ENCODE results near the gene YIPF3. TPM values are rescaled to one million over a fixed set of nuclear protein-coding genes. Genes with fewer than 3 reads are reported as not detected.

YIPF3 gene
- polyA plus RNA-seq, 3 donors = 140 to 164 (median 148) TPM

GRCh38 chr6:43496370-43497128, 20.2 kb downstream of the YIPF3 start:
- DNase-seq = no peak

- DNase-seq = no peak
Measured at GRCh38 chr6:43495409-43495941, 21.3 kb downstream of the YIPF3 start.

- DNase-seq = no peak
Measured at GRCh38 chr6:43494766-43495165, 22.0 kb downstream of the YIPF3 start.

GRCh38 chr6:43494321-43494720, 22.4 kb downstream of the YIPF3 start:
- DNase-seq = no peak

- DNase-seq = no peak
Measured at GRCh38 chr6:43493833-43494232, 22.9 kb downstream of the YIPF3 start.

GRCh38 chr6:43493230-43493629, 23.5 kb downstream of the YIPF3 start:
- DNase-seq = no peak

GRCh38 chr6:43492673-43493072, 24.1 kb downstream of the YIPF3 start:
- DNase-seq = no peak

GRCh38 chr6:43491750-43492661, 24.7 kb downstream of the YIPF3 start:
- no peak for DNase-seq

- no peak for DNase-seq
Measured at GRCh38 chr6:43490523-43490939, 26.2 kb downstream of the YIPF3 start.

GRCh38 chr6:43489277-43490072, 27.3 kb downstream of the YIPF3 start:
- DNase-seq = no peak

GRCh38 chr6:43488667-43489276, 28.0 kb downstream of the YIPF3 start:
- DNase-seq = no peak

GRCh38 chr6:43481591-43482236, 35.0 kb downstream of the YIPF3 start:
- DNase-seq = no peak

GRCh38 chr6:43481075-43481474, 35.7 kb downstream of the YIPF3 start:
- no peak for DNase-seq

GRCh38 chr6:43478008-43478372, 38.7 kb downstream of the YIPF3 start:
- no peak for DNase-seq

GRCh38 chr6:43477235-43478007, 39.3 kb downstream of the YIPF3 start, which contains the start of gene TJAP1:
Gene TJAP1 (plus strand): TSS chr6:43477570. CDS start chr6:43499002, 21,432 bp downstream.
- peak; percentile 92 for DNase-seq

- DNase-seq = no peak
Measured at GRCh38 chr6:43476746-43477145, 40.0 kb downstream of the YIPF3 start.

- DNase-seq = no peak
Measured at GRCh38 chr6:43475516-43475915, 41.2 kb downstream of the YIPF3 start.

- DNase-seq = no peak
Measured at GRCh38 chr6:43472515-43472914, 44.2 kb downstream of the YIPF3 start.

- no peak for DNase-seq
Measured at GRCh38 chr6:43471399-43471798, 45.3 kb downstream of the YIPF3 start.

- no peak for DNase-seq
Measured at GRCh38 chr6:43469947-43470346, 46.8 kb downstream of the YIPF3 start.
